Lower leg skin (tissue), 3 donors: ENCODE measurements around the gene ICAM2.

Source experiments
- CTCF ChIP-seq, 3 donors: fragments of 450-650 bp; IDR thresholded peaks; one replicate each; pipeline ENCODE4 v1.5.1; 2016; ENCODE audit warnings: antibody characterized with exemption in 3 of 3, mild to moderate bottlenecking in 3 of 3, moderate library complexity in 2 of 3
- POLR2A ChIP-seq, 2 donors: fragments of 450-650 bp; IDR thresholded peaks; one replicate each; pipeline ENCODE4 v1.6.1; 2016 to 2017; ENCODE audit warnings: antibody characterized with exemption in 2 of 2, mild to moderate bottlenecking in 1 of 2, moderate library complexity in 1 of 2

- no peak for TF ChIP-seq CTCF (IDR thresholded peaks at IDR 0.05)
- TF ChIP-seq POLR2A (IDR thresholded peaks at IDR 0.05), result no peak
These were observed 15.9 kb upstream of the ICAM2 start for GRCh38 chr17:64036198-64036922.
